ENCODE measurements around the gene CYP4X1. TPM values are rescaled to one million over a fixed set of nuclear protein-coding genes. Genes with fewer than 3 reads are reported as not detected.
"Not testable (repeated sequence)": the region's sequence is repeated elsewhere in the genome, so short reads cannot be mapped to it uniquely, and the experiment has no call there.

CYP4X1 gene
- 2.4 TPM for total RNA-seq

- DNase-seq (ENCODE audit: low spot score) (no peak), ATAC-seq (no peak)
These were observed at the start of gene CYP4X1 for GRCh38 chr1:47023268-47024140. Gene CYP4X1, plus strand, starts transcription at chr1:47023669. Its CDS starts 149 bp downstream, at chr1:47023818.

- DNase-seq (ENCODE audit: low spot score): no peak
- ATAC-seq: no peak
These were observed 40.2 kb upstream of the CYP4X1 start for GRCh38 chr1:46983166-46983829.

GRCh38 chr1:46983830-46984586, 39.5 kb upstream of the CYP4X1 start:
- DNase-seq (ENCODE audit: low spot score) (no peak), ATAC-seq (no peak)

- DNase-seq (ENCODE audit: low spot score); ATAC-seq: not testable (repeated sequence)
These were observed 32.9 kb upstream of the CYP4X1 start for GRCh38 chr1:46990541-46990940.

- DNase-seq (ENCODE audit: low spot score): no peak
These were observed 32.2 kb upstream of the CYP4X1 start for GRCh38 chr1:46991083-46991923.

GRCh38 chr1:46996659-46997281, 26.7 kb upstream of the CYP4X1 start:
- DNase-seq (ENCODE audit: low spot score) (no peak), ATAC-seq (no peak)

More at GRCh38 chr1:46991083-46991923, 32.2 kb upstream of the CYP4X1 start:
- peak; percentile 92 for ATAC-seq

- peak; percentile 54 for ATAC-seq
- no peak for DNase-seq (ENCODE audit: low spot score)
These were observed 21.3 kb upstream of the CYP4X1 start for GRCh38 chr1:47002211-47002610.

- no peak for DNase-seq (ENCODE audit: low spot score)
- no peak for ATAC-seq
These were observed 19.5 kb upstream of the CYP4X1 start for GRCh38 chr1:47003896-47004403.

GRCh38 chr1:47006437-47006836, 17.0 kb upstream of the CYP4X1 start:
- ATAC-seq; DNase-seq (ENCODE audit: low spot score): not testable (repeated sequence)

- no peak for DNase-seq (ENCODE audit: low spot score)
These were observed 10.2 kb upstream of the CYP4X1 start for GRCh38 chr1:47013293-47013692.

GRCh38 chr1:47021070-47021469, 2.4 kb upstream of the CYP4X1 start:
- ATAC-seq (no peak), DNase-seq (ENCODE audit: low spot score) (no peak)

More at GRCh38 chr1:47013293-47013692, 10.2 kb upstream of the CYP4X1 start:
- ATAC-seq: no peak

GRCh38 chr1:47024141-47024801, 802 bp downstream of the CYP4X1 start:
- no peak for ATAC-seq
- DNase-seq (ENCODE audit: low spot score): no peak

- no peak for ATAC-seq
These were observed 6.8 kb downstream of the CYP4X1 start for GRCh38 chr1:47030170-47030805.

GRCh38 chr1:47031059-47031458, 7.6 kb downstream of the CYP4X1 start:
- DNase-seq (ENCODE audit: low spot score): no peak
- peak; percentile 94 for ATAC-seq

More at GRCh38 chr1:47030170-47030805, 6.8 kb downstream of the CYP4X1 start:
- DNase-seq (ENCODE audit: low spot score): no peak

GRCh38 chr1:47031585-47031984, 8.1 kb downstream of the CYP4X1 start:
- DNase-seq (ENCODE audit: low spot score): no peak
- ATAC-seq: no peak

GRCh38 chr1:47036764-47037163, 13.3 kb downstream of the CYP4X1 start:
- DNase-seq (ENCODE audit: low spot score) (no peak), ATAC-seq (no peak)

- no peak for DNase-seq (ENCODE audit: low spot score)
These were observed 35.9 kb downstream of the CYP4X1 start for GRCh38 chr1:47059376-47059775.

GRCh38 chr1:47067097-47067594, 43.7 kb downstream of the CYP4X1 start, which contains the start of gene CYP4Z1:
Gene CYP4Z1, plus strand, starts transcription at chr1:47067231. Its CDS starts 260 bp downstream, at chr1:47067491.
- ATAC-seq (no peak), DNase-seq (ENCODE audit: low spot score) (no peak)

More at GRCh38 chr1:47059376-47059775, 35.9 kb downstream of the CYP4X1 start:
- ATAC-seq: no peak

Measured in left lobe of liver (tissue), 2 donors.